ENCODE results near the gene FRMD4A.

The FRMD4A gene

DNA sequence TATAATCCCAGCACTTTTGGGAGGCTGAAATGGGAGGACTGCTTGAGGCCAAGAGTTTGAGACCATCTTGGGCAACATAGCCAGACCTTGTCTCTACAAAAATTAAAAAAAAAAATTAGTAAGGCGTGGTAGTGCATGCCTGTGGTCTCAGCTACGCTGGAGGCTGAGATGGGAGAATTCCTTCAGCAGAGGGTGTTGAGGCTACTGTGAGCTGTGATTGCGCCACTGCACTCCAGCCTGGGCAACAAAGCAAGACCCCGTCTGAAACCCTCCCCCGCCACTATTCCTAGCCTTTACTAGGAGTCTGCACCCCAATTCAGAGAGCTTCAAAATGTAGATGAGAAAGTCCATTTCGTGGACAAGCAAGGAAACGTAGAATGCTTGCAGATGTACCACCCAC lies 648.8 kb downstream of the FRMD4A start:
- no peak for DNase-seq (ENCODE audit: low read depth)
- no peak for TF ChIP-seq MYC (IDR thresholded peaks at IDR 0.05; ENCODE audit: low read depth, low read length)
- H3K4me3 ChIP-seq (ENCODE audit: low read depth, low read length), result no peak overlapping the region

DNA sequence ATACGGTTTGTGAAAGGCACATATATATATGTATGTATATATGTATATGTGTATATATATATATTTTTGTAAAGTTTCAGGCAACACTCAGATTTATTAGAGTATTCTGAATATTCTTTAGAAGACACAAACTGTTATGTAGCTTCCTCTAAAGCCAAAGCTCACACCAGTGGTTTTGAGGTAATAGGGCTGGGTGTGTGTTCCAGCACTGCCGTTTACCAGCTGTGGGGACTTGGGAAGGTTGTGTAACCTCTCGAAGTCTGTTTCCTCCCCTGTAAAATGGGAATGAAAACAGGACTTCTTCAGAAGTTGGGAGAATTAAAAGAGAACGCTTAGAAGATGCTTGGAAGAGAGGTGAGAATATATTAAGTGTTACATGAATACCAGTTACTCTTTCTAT lies 649.2 kb downstream of the FRMD4A start:
- TF ChIP-seq, protein P1, sequence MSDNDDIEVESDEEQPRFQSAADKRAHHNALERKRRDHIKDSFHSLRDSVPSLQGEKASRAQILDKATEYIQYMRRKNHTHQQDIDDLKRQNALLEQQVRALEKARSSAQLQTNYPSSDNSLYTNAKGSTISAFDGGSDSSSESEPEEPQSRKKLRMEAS (IDR thresholded peaks at IDR 0.05; ENCODE audit: low read depth, low read length), result no peak
- TF ChIP-seq, protein P2, sequence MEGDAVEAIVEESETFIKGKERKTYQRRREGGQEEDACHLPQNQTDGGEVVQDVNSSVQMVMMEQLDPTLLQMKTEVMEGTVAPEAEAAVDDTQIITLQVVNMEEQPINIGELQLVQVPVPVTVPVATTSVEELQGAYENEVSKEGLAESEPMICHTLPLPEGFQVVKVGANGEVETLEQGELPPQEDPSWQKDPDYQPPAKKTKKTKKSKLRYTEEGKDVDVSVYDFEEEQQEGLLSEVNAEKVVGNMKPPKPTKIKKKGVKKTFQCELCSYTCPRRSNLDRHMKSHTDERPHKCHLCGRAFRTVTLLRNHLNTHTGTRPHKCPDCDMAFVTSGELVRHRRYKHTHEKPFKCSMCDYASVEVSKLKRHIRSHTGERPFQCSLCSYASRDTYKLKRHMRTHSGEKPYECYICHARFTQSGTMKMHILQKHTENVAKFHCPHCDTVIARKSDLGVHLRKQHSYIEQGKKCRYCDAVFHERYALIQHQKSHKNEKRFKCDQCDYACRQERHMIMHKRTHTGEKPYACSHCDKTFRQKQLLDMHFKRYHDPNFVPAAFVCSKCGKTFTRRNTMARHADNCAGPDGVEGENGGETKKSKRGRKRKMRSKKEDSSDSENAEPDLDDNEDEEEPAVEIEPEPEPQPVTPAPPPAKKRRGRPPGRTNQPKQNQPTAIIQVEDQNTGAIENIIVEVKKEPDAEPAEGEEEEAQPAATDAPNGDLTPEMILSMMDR (IDR thresholded peaks at IDR 0.05; ENCODE audit: low read depth, low read length), result no peak
- TF ChIP-seq POLR2A (IDR thresholded peaks at IDR 0.05; ENCODE audit: extremely low read depth, insufficient read length) (no peak), MYC (IDR thresholded peaks at IDR 0.05; ENCODE audit: low read depth, low read length) (no peak)
- DNase-seq (ENCODE audit: low read depth), result peak; percentile 9
- no peak overlapping the region for H3K4me3 ChIP-seq (ENCODE audit: low read depth, low read length)

DNA sequence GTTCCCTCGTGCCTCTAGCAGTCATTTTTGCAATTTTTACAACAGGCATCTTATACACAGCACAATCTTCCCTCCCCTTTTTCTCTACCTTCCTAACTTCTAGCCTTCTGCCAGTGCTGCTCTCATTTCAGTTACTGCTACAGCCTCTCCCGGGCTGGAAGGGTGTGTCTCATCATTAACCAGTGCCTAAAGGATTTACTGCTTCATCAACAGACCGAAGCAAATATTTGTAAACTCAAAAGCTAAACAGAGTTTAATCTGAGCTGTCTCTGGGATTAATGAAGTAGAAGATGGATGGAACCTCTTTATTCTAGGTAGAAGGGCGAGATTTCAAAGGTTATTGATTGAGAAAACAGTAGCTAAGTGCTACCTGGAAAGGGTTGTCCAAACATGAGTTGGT lies 649.6 kb downstream of the FRMD4A start:
- TF ChIP-seq, protein P1 (IDR thresholded peaks at IDR 0.05; ENCODE audit: low read depth, low read length), result no peak
- TF ChIP-seq, protein P2 (IDR thresholded peaks at IDR 0.05; ENCODE audit: low read depth, low read length), result no peak
- no peak for TF ChIP-seq MYC (IDR thresholded peaks at IDR 0.05; ENCODE audit: low read depth, low read length)
- no peak overlapping the region for H3K4me3 ChIP-seq (ENCODE audit: low read depth, low read length)
- DNase-seq (ENCODE audit: low read depth), result no peak

DNA sequence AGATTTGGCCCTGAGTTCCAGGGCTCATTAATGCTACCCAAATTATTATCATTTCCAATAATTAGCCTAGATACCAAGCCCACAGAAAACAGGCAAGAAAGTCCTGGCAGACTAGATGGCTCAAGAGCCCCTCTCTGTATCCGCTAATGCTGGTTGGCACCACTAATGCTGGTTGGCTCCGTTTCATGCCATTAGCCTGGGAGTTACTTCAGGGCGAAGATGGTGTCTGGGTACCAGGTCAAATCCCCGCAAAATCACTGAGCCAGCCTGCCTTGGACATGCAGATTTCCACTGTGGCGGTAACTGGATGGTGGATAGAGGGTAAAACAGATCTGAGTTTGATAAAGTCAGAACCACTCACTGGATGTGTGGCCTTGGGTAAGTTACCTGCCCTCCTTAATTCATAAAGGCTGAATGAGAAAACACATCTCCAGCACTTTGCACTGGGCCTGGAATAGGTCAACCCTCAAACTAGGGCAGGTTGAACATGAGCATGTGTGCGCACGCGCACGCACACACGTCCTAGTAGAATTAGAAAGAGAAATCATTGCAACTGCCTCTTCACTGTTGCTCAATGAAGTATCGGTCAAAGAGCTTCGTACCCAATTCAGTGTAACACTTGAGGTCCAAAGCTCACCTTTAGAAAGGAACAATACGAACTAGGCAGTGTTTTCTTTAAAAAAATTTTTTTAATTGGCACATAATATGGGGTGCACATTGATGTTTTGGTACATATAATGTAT lies 652.5 kb downstream of the FRMD4A start:
- DNase-seq (ENCODE audit: low read depth), result no peak
- no peak overlapping the region for H3K4me3 ChIP-seq (ENCODE audit: low read depth, low read length)
- TF ChIP-seq POLR2A (IDR thresholded peaks at IDR 0.05; ENCODE audit: extremely low read depth, insufficient read length) (no peak), MYC (IDR thresholded peaks at IDR 0.05; ENCODE audit: low read depth, low read length) (no peak)
- TF ChIP-seq, protein P2 (IDR thresholded peaks at IDR 0.05; ENCODE audit: low read depth, low read length), result no peak
- TF ChIP-seq, protein P1 (IDR thresholded peaks at IDR 0.05; ENCODE audit: low read depth, low read length), result no peak

DNA sequence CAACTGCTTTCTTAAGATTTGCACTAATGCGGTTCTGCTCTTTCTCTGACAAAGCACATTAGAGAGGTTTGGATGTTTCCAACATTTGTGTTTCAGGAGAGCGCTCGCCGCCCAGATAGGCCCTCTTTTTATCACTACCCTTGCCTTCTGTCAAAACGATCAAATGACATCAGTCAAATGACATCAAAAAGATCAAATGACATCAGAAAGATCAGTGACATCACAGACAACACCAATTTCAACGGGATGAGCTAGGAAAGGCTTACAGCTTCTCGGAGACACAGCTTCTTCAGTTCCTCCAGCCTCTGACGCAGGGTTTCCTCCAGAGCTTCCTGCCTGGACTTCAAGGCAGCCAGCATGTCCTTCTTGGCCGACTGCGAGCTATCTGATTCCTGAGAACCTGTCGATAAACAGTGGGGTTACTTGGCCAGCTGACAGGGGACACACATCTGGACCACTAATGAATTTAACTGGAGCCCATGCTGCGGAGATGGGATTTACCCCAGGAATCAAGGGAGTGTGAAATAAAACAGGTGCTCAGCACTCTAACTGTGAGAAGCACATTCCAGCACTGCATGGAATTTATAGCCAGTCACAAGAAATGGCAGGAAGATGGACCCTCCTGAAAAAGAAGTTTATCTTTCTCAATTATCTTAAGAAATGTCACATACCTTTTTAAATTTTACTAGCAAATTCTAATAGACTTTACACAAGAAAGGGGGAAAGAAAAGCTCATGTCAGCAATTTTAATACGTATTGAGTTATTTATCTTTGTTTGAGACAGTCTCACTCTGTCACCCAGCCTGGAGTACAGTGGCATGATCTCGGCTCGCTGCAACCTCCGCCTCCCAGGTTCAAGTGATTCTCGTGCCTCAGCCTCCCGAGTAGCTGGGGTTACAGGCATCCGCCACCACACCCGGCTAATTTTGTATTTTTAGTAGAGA lies 655.8 kb downstream of the FRMD4A start:
- no peak for DNase-seq (ENCODE audit: low read depth)
- H3K4me3 ChIP-seq (ENCODE audit: low read depth, low read length), result no peak overlapping the region
- TF ChIP-seq, protein P2 (IDR thresholded peaks at IDR 0.05; ENCODE audit: low read depth, low read length), result no peak
- TF ChIP-seq MYC (IDR thresholded peaks at IDR 0.05; ENCODE audit: low read depth, low read length), result no peak

DNA sequence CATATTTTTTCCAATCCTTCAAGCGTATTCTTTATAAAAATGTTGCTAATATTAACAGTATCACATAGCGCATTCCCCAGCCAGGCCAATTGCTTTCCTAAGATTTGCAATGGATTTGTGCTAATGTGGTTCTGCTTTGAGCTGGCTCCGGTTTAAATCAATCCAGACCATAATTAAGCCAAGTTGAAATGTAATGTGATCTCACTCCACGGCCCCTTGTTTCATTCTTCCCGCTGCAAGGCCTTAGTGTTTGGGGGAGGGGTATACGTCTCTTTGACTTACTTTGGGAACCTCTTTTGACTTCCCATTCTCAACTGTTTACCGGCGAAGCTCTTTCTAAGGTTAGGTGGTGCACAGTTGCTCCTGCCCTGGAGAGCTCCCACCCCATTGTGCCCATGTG lies 657.6 kb downstream of the FRMD4A start:
- TF ChIP-seq, protein P1 (IDR thresholded peaks at IDR 0.05; ENCODE audit: low read depth, low read length), result no peak
- TF ChIP-seq, protein P2 (IDR thresholded peaks at IDR 0.05; ENCODE audit: low read depth, low read length), result no peak
- no peak for TF ChIP-seq POLR2A (IDR thresholded peaks at IDR 0.05; ENCODE audit: extremely low read depth, insufficient read length)
- TF ChIP-seq MYC (IDR thresholded peaks at IDR 0.05; ENCODE audit: low read depth, low read length), result no peak
- no peak for DNase-seq (ENCODE audit: low read depth)
- no peak overlapping the region for H3K4me3 ChIP-seq (ENCODE audit: low read depth, low read length)

Measured in NB4 (cell line).